Activated naive CD4-positive, alpha-beta T cell treated with anti-CD3 and anti-CD28 coated beads, Interleukin-2, amount 50 U/mL, for 72 hours (primary cell): ENCODE data around the gene TLL1. TPM values are rescaled to one million over a fixed set of nuclear protein-coding genes. Genes with fewer than 3 reads are reported as not detected.

ENCODE experiments used
- ATAC-seq, 2 donors: fragments of 150-1000 bp; cut with Tn5 transposase; 2 replicates each; pipeline ENCODE4 v1.10.0; 2021; ENCODE audit warnings: mild to moderate bottlenecking in 2 of 2, moderate library complexity in 2 of 2
- DNase-seq, 2 donors: peaks; one replicate each; pipeline ENCODE4 v3.0.0; 2021 to 2022; ENCODE audit warnings: low spot score in 2 of 2
- H3K27ac Mint-ChIP-seq, 2 donors: one replicate each; pipeline ENCODE4 v1.8.0; 2022; ENCODE audit warnings: mild to moderate bottlenecking in 2 of 2, mixed read lengths in 2 of 2
- H3K36me3 Mint-ChIP-seq, 2 donors: one replicate each; pipeline ENCODE4 v1.8.0; 2022; ENCODE audit warnings: mixed read lengths in 2 of 2
- H3K9me3 Mint-ChIP-seq, 2 donors: one replicate each; pipeline ENCODE4 v1.8.0; 2022; ENCODE audit warnings: mixed read lengths in 2 of 2
- total RNA-seq, 2 donors: library from RNA; stranded (reverse); gene quantifications; one replicate each; pipeline ENCODE4 v1.2.3, GENCODE V29; 2022

Gene TLL1
- total RNA-seq, 2 donors from 2014 or later, result not detected

DNA sequence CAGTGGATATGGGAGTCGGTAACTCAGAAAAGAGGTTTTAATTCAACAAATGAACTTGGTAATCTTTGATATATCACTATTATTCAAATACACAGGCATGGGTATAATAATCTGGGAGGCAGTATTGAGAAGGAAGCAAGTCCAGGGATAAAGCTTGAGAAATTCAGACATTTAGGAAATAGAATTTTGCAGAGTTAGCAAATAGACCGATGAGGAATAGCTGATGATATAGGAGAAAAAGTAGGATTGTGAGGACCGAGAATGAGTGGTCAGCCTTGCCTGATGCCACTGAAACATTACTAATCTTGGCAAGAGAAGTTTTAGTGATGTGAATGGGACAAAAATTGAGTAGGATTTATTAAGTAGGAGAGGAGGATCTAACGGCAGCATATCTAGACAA, 71.9 kb downstream of the TLL1 start:
- no peaks in the 10 kb centered on the region for H3K36me3 Mint-ChIP-seq
- H3K27ac Mint-ChIP-seq, result no peak overlapping the region
- no peak for DNase-seq
- no peak for ATAC-seq
- H3K9me3 Mint-ChIP-seq, result peaks cover 4 to 10% of the 10 kb centered on the region in 2 donors

DNA sequence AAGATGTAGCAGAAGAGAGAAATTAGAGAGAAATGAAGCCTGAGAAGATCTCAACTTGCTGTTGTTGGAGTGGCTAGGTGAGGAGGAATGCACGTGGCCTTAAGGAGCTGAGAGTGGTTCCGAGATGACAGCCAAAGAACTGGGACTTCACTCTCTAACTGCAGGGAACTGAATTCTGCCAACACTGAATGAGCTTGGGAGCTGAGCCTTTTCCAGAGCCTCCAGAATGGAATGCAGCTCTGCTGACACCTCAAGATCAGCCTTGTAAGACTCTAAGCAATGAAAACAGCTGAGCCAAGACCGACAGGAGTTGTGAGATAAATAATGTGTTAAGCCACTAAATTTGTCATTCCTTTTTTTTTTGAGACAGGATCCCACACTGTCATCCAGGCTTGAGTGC, 73.0 kb downstream of the TLL1 start:
- Mint-ChIP-seq H3K36me3 (no peaks in the 10 kb centered on the region), H3K27ac (no peak overlapping the region), H3K9me3 (peaks cover 4 to 10% of the 10 kb centered on the region in 2 donors)
- no peak for DNase-seq
- ATAC-seq, result no peak

DNA sequence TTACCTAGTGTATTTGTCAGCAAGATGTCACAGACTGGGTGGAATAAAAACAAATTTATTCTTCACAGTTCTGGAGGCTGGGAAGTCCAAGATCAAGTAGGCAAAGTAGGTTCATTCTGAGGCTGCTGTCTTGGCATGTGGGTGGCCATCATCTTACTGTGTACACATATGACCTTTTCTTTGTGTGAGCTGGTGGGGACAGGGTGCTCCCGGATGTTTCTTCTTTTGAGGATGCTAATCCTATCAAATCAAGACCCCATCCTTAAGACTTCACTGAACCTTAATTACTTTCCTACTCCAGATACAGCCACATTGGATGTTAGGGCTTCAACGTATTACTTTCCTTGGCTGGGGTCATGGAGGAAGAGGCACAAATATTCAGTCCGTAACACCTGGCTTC, 74.0 kb downstream of the TLL1 start:
- Mint-ChIP-seq H3K9me3 (peaks cover 4 to 10% of the 10 kb centered on the region in 2 donors), H3K27ac (no peak overlapping the region), H3K36me3 (no peaks in the 10 kb centered on the region)
- ATAC-seq (no peak), DNase-seq (no peak)

DNA sequence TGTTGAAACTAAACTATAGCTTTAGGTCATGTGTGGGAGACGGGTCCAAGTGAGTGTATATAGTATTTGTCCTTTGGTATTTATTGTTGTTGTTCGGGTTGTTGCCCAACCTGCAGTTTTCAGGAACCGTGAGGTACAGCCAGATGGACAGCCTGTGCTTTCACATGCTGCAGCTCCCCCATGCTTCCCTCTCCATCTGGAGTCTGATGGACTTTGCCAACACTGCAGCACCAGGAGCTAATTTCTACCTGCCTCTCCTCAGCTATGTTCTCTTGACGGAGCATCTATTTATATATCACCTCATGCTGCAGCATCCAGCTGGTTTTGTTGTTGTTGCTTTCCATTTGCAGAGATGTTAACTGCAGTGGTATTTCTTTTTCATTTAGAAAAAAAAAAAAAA, 80.1 kb downstream of the TLL1 start:
- peaks cover 0 to 6% of the 10 kb centered on the region in 2 donors for H3K36me3 Mint-ChIP-seq
- no peak for ATAC-seq

DNA sequence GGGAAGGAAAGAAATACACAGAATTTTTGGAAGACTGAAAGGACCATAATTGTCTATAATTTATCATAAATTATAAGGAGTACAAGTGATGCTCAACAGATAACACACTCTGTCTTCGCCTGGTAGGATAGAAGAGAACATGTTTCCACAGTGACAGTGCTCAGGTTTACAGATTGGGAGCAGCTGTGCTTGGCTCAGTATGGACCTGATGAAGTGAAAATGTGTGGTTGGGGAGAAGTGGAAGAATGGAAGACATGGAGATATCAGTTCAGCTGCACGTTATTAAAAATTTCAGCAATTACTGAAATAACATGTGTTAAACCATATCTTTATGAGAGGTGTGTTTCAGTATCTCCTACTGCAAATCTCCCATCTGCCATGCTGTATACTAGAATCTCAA, 90.6 kb downstream of the TLL1 start:
- DNase-seq, result no peak
- ATAC-seq, result no peak
- peaks cover 0 to 5% of the 10 kb centered on the region in 2 donors for H3K36me3 Mint-ChIP-seq
- H3K27ac Mint-ChIP-seq, result no peak overlapping the region
- peaks cover 16 to 22% of the 10 kb centered on the region in 2 donors for H3K9me3 Mint-ChIP-seq

More for the DNA sequence above, 80.1 kb downstream of the TLL1 start:
- DNase-seq, result no peak
- Mint-ChIP-seq H3K27ac (no peak overlapping the region), H3K9me3 (peaks cover 29 to 31% of the 10 kb centered on the region in 2 donors)

DNA sequence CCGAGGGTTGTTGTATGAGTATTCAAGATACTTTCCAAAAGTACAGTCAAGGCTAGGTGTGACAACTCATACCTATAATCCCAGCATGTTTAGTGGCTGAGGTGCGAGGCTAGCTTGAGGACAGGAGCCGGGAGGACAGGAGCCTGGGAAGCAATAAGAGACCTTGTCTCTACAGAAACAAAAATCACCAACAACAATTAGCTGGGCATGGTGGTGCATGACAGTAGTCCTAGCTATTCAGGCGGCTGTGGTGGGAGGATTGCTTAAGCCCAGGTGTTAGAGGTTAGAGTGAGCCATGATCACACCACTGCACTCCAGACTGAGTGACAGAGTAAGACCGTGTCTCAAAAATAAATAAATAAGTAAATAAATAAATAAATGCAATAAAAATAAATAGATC, 91.6 kb downstream of the TLL1 start:
- ATAC-seq (no peak), DNase-seq (no peak)
- no peak overlapping the region for H3K27ac Mint-ChIP-seq
- H3K9me3 Mint-ChIP-seq, result peaks cover 16 to 22% of the 10 kb centered on the region in 2 donors
- H3K36me3 Mint-ChIP-seq, result peaks cover 0 to 5% of the 10 kb centered on the region in 2 donors

DNA sequence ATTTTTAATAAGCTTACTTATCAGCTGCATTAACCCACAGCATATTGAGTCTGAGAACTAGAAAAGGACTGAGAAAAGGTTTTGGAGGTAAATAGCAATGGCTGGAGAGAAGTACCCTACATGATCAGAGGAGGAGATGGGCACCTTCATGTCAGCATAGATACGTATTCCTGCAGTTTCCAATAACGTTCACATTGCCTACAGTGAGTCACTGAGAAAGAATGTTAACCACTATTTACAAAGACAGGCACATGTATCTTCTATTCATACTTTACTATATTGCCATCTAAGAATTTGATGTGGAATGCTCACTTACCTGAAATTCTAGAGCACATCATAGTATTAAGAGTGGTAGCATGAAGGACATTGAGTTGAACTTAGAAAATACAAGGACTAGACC, 92.5 kb downstream of the TLL1 start:
- DNase-seq, result no peak
- no peak for ATAC-seq
- Mint-ChIP-seq H3K27ac (no peak overlapping the region), H3K36me3 (peaks cover 0 to 5% of the 10 kb centered on the region in 2 donors), H3K9me3 (peaks cover 16 to 22% of the 10 kb centered on the region in 2 donors)

DNA sequence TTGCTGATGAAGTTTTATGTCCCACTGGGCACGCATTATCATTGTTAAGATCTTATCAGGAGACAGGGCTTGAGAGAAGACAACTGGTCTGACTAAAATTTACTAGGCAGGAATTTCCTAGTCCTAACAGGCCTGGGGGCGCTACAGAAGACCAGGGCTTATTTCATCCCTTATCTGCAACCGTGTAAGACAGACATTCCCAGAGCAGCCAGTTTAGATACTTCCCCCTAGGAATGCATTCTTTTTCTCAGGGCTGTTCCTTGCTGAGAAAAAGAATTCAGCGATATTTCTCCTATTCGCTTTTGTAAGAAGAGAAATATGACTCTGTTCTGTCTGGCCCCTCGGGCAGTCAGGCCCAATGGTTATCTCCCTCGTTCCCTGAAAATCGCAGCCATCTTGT, 93.8 kb downstream of the TLL1 start:
- no peak overlapping the region for H3K27ac Mint-ChIP-seq
- peaks cover 17 to 22% of the 10 kb centered on the region in 2 donors for H3K9me3 Mint-ChIP-seq
- ATAC-seq, result no peak
- no peak for DNase-seq
- H3K36me3 Mint-ChIP-seq, result peaks cover 0 to 5% of the 10 kb centered on the region in 2 donors

DNA sequence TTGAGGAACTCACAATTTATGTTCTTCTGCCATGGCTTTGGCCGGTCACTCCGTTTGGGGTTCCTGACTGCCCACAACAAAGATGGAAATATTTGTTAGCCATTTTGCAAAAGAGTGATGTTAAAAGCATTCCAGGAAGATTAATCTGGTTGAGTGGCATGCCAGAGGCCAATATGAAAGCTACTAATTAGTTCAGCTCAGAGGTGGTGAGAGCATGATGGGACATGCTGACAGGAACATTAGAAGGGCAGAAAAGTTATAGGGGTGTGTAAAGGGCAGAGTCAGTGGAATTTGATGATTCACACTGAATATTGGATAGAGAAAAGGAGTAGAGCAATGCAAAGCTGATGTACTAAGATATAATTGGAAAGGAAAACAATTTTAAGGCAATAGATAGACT, 94.4 kb downstream of the TLL1 start:
- H3K27ac Mint-ChIP-seq, result no peak overlapping the region
- peaks cover 20 to 22% of the 10 kb centered on the region in 2 donors for H3K9me3 Mint-ChIP-seq
- no peak for ATAC-seq
- no peak for DNase-seq
- H3K36me3 Mint-ChIP-seq, result peaks cover 0 to 5% of the 10 kb centered on the region in 2 donors

DNA sequence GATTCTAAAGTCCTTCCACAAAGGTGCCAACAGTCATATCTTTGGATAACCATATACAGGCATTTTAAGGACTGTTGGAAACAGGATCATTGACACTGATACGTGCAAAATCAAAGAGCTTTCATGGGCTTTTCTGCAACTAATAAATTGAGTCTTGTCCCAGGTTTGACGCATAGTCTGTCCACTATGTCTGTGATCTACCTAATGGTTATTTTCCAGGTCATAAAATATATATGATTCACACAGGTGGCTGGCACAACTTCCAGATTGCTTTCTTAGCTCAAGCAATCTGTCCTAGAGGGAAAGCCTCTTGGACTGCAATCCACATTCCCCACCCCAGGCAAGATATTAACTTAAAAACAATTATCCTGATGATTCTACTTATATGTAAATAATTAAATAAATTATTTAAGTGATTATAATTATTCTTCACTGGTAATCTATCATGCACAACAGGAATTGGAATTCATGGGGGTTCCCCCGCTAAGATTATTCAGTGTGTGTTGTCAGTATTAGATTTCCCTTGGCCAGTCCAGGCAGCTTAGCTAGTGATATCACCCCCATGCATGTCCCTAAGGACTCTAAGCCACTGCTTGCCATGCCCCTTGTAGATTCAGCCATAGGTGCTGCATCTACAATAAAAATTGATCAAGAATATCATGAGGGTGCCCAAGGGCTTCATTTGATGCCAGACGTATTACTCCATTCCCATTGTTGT, 97.8 kb downstream of the TLL1 start:
- no peak for DNase-seq
- Mint-ChIP-seq H3K9me3 (peaks cover 14 to 20% of the 10 kb centered on the region in 2 donors), H3K36me3 (peaks cover 0 to 5% of the 10 kb centered on the region in 2 donors), H3K27ac (no peak overlapping the region)
- no peak for ATAC-seq

DNA sequence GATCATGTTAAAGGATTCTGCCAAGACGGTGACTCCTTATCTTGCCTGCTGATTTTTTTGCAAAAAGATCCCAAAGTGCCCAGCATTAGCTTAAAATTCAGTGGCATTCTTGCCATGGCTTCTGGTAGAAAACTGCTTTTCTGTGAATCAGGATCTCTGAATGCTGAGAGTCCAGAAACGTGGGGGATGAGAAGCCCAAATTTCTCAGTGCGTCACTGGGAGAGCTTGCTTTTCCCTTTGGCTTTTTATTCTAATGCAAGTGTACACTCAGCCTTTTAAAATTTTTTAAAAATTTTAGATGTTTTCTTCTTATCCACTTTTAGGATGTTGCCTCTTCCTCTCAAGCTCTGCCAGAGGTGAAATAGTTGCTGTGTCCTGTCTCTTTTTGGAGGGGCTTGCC, 98.4 kb downstream of the TLL1 start:
- ATAC-seq (no peak), DNase-seq (no peak)
- H3K9me3 Mint-ChIP-seq, result peaks cover 10 to 16% of the 10 kb centered on the region in 2 donors
- H3K27ac Mint-ChIP-seq, result no peak overlapping the region
- peaks cover 0 to under 1% of the 10 kb centered on the region in 2 donors for H3K36me3 Mint-ChIP-seq

DNA sequence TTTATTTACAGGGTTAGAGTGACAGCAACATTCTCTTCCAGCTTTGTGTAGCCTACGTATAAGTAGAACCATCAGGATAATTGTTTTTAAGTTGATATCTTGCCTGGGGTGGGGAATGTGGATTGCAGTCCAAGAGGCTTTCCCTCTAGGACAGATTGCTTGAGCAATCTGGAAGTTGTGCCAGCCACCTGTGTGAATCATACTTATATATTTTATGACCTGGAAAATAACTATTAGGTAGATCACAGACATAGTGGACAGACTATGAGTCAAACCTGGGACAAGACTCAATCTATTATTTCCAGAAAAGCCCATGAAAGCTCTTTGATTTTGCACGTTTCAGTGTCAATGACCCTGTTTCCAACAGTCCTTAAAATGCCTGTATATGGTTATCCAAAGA, 98.9 kb downstream of the TLL1 start:
- no peak for DNase-seq
- peaks cover 7 to 15% of the 10 kb centered on the region in 2 donors for H3K9me3 Mint-ChIP-seq
- H3K27ac Mint-ChIP-seq, result no peak overlapping the region
- ATAC-seq, result no peak
- no peaks in the 10 kb centered on the region for H3K36me3 Mint-ChIP-seq

DNA sequence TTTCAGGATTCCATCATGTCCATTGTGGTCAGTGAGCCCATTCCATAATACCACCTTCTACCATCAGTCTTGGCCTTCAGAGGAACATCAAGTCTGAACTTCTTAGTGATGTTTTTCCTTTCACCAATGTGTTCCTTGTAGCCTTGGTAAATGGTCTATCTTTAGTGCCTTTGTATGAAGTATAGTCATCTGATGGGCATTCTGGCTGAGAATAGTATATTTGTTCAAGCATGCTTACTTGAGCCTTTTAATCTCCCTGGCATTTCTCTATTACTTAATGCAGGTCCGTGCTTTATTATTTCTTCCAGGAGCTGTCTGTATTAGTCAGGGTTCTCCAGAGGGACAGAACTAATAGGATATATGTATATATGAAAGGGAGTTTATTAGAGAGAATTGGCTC, 99.7 kb downstream of the TLL1 start:
- H3K9me3 Mint-ChIP-seq, result peaks cover 3 to 11% of the 10 kb centered on the region in 2 donors
- no peaks in the 10 kb centered on the region for H3K36me3 Mint-ChIP-seq
- no peak for ATAC-seq
- H3K27ac Mint-ChIP-seq, result no peak overlapping the region
- no peak for DNase-seq

DNA sequence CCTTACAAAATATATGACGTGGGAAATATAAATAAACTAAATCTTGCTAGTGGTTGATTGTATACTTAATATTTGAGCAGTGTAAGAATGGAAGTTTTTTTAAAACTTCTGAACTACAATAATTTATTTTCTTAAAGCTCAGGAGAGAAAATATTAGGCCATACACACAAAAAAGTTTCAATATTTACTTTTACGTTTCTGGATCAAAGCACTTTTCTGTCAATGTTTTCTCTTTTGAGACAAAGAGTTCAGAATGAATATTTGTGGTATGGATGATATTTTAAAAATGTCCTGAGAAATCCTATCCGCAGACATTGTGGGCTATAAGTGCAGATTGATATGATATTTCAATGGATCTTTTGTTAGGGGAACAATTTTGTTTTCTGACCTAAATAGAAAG, 109.9 kb downstream of the TLL1 start:
- DNase-seq (no peak), ATAC-seq (no peak)
- Mint-ChIP-seq H3K27ac (no peak overlapping the region), H3K9me3 (peaks cover 0 to 5% of the 10 kb centered on the region in 2 donors), H3K36me3 (no peaks in the 10 kb centered on the region)

DNA sequence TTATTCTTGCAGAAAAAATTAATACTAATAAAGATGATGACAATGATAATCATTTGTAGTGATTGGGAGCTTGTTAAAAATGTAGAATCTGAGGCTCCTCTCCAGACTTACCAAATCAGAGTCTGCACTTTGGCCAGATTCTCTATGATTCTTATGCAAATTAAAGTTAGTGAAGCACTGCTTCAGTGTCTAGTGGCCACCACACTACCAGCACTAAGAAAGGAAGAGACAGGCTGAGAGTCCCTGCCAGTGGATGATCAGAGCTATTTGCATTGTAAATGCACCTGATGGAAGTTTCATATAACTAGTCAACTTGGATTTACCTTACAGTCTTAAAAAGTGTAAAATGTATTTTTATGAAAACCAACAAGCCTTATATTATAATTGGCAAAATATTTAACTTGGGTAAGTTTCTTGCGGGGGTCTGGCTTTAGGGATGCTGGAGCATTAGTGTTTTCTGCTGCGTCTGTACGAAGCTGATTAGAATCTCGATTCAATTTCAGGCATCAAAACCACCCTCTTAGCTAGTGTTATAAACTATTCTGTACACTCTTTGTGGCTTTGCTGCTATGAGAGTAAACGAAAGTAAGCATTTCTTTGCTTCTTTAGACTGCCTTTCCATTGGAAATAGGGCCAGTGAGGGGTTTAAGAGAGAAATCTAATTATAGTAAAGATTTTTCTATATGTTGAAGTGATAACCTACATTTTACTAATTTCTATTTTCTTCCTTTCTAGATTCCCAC, 114.1 kb downstream of the TLL1 start:
- H3K36me3 Mint-ChIP-seq, result no peaks in the 10 kb centered on the region
- ATAC-seq, result no peak

DNA sequence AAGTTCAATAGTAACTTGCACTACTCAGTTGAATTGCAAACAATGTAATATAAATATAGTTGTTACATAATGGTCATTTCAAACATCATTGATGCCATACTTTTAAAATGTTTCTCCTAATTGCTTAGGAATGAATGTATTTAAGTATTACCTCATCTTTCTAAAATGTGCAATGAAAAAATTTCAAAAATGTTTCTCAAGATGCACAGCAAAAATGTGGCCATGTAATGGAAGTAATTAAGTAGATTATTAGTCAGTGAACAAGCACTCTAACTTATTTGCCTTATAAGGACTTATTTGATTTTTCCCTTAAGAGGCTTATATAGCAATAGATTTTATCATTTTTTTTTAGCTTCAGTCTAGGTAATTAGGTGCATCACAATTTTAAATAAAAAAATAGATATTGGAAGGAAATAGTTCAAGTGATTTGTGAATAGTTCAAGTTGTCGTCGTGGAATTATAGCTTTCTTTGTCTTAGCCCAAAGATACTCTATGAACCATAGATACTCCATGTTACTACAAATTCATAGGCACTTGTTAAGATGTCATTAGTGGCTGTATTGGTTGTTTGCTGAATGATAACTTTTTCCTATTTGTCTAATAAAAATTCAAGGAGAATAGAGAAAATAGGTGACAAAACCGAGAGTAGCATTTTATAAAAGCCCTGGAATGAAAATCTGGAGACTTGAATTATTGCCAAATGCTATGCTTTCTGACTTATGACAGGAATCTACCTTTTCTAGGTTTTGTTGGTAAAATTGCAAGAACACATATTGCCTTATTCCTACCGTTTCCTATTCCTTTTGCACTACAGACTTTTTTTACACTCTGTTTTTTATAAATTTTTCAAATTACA, 118.5 kb downstream of the TLL1 start:
- DNase-seq, result no peak
- ATAC-seq, result no peak
- Mint-ChIP-seq H3K27ac (no peak overlapping the region), H3K9me3 (peaks cover 0 to 2% of the 10 kb centered on the region in 2 donors), H3K36me3 (no peaks in the 10 kb centered on the region)

More for the DNA sequence above, 114.1 kb downstream of the TLL1 start:
- H3K27ac Mint-ChIP-seq, result no peak overlapping the region
- no peaks in the 10 kb centered on the region for H3K9me3 Mint-ChIP-seq
- no peak for DNase-seq

DNA sequence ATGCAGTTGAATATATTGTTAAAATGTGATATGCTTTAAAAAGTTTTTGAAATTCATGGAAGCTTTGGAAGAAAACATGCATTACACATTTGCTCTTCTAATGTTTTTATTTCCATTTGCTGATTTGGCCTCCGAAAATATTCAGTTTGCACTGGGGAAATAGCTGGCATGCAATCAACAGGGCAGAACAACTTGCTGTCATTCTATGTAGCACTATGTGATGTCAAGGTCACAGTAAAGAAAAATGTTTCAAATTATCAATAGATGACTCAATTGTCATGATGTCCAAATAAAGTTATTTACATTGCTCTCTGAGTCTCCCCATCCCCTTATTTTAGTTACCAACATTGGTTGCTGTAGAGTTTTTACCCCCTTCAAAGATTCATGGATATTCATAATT, 119.2 kb downstream of the TLL1 start:
- Mint-ChIP-seq H3K9me3 (peaks cover 0 to 2% of the 10 kb centered on the region in 2 donors), H3K27ac (no peak overlapping the region), H3K36me3 (no peaks in the 10 kb centered on the region)
- no peak for ATAC-seq
- DNase-seq, result no peak
